CD4-positive, alpha-beta T cell treated with Interferon gamma for 1 hour (primary cell): ENCODE results near the gene CISD2.
"Not testable (repeated sequence)": the region's sequence is repeated elsewhere in the genome, so short reads cannot be mapped to it uniquely, and the experiment has no call there.

Experiments used
- DNase-seq: peaks from one replicate; pipeline ENCODE4 v3.0.0-alpha.2; 2020

The CISD2 gene

GRCh38 chr4:102868781-102869568 lies at the start of gene CISD2:
Gene CISD2 (plus strand): TSS chr4:102868992. CDS start chr4:102869085, 93 bp downstream.
- DNase-seq, result peak; percentile 90

GRCh38 chr4:102819100-102819499 lies 49.7 kb upstream of the CISD2 start:
- DNase-seq, result not testable (repeated sequence)

DNA sequence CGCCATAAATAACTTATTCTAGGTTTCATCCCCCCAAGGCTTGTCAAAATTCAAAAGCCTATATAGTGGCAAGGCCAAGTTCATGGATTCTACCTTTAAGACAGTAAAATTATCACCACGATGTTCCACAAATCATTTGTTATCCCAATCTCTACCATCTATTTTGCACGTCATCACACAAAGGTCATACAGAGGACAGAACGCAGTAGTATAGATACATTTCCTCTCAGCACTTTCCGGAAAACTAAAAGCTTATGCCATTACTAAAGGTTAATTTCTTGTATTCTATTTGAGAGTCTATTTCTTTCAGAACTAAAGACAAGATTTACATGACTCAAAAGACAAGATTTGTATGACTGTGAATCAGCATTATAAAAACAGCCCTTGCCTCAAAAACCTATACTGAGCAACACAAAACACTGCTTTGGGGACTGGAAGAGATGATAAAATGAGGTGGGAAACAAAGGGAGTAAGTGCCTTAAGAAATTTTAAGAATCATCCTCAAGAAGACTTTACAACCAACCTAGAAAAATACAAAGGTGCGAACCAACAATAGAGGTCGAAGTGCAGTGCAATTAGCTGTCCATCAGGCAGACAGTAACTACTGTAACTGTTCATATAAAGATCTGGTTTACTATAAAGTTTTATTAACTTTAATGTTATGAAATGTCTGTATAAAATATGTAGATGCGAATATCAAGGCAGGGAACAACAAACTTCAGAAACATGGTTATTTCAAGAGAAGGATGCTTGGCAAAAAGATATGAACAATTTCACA lies 49.0 kb upstream of the CISD2 start:
- no peak for DNase-seq

GRCh38 chr4:102823464-102823863 lies 45.3 kb upstream of the CISD2 start:
- no peak for DNase-seq

- DNase-seq, result no peak
Observed at GRCh38 chr4:102823897-102824296, 44.9 kb upstream of the CISD2 start.

- DNase-seq, result no peak
Observed at GRCh38 chr4:102824398-102824797, 44.4 kb upstream of the CISD2 start.

- peak; percentile 26 for DNase-seq
Observed at GRCh38 chr4:102825261-102826091, 43.3 kb upstream of the CISD2 start.

DNA sequence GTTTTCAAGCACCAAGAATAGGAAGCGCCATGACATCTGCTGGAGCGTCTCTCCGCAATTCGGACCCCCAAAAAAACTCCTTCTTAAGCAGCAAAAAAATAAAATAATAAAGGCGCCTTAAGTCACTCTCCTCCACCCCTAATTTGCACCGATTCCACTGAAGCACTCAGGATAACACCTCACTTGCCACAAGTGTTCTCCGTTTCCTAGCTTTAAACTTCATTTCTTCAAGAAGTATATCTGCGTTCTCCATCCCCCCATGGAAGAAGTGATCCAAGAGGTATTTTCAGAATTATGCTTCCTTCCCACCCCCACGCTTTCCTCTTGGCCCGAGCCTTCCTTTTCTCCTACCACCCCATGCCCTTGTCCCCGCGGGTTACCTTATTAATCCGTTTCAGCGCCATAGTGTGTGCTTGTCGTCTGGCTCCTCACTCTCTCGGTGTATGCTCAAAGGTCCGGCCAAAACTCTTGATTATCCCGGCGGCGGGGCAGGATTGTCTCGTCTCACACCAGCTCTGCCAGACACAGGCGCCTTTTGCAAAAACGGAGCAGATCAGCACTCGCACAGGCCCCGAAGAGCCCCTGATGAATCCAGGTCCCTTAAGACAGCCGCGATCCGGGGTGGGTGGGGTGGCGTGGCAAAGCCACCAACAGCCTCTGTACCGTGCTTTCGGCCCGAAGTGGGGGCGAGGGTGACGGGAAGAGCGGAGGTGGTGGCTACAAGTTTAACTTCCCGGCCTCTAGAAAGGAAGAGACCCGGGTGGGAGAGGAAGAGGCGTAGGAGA lies 42.5 kb upstream of the CISD2 start:
- no peak for DNase-seq

DNA sequence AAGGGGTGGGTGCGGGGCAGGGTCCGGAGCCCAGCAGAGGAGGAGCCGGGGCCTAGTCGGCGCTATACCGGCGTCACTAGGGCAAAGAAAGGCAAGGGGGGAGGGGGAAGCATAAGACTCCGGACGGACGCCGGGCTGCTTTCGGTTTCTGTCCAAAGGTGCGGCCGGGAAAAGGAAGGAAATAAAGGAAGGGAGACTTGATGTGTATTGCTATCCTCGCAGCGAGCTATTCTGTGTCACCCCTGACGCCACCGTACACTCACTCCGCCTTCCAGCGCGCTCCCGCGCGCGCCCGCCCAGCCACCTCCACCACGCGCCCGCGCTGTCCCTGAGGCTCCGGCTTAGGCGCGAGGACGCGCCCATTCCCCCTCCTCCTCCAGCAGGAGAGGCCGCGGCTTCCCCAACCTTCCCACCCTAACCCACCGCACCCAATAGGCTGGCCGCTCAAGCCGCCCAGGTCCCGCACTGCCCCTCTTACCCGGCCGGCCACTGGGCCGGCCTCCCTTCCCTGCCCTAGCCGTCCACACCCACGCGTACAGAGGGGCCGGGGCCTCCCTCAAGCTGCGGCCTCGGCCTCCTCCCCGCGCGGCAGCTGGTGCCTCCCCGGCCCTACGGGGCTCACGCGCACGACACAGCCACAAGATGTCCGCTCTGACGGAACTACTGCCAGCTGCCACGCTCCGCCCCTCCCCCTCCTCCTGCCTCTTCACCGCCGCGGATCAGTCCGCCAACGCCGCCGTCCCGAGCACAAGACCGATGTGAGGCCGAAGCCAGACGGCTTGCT lies 41.7 kb upstream of the CISD2 start, which contains the start of gene UBE2D3:
Gene UBE2D3, minus strand, starts transcription at position 662 of the 784 bp plus-strand sequence. CDS start 1,043 bp downstream, outside the sequence.
- DNase-seq, result peak; percentile 95

- peak; percentile 100 for DNase-seq
Observed at GRCh38 chr4:102827674-102828496, 40.9 kb upstream of the CISD2 start.

DNA sequence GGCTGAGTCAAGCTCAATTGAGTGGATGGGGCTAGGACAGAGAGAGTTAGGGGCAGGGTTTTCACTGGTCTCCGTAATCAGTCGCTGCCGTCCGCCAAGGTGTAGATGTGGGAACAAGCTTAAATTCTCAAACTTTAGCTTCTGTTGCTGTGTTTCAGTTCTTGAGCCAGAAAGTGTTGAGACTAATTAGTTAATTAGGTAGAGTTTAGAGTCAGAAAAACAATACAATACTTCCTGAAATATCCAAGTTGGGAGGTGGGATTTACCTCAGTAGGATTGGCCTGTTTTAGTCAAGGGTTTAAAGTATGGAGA lies 40.3 kb upstream of the CISD2 start:
- no peak for DNase-seq

GRCh38 chr4:102829803-102830202 lies 39.0 kb upstream of the CISD2 start:
- no peak for DNase-seq

DNA sequence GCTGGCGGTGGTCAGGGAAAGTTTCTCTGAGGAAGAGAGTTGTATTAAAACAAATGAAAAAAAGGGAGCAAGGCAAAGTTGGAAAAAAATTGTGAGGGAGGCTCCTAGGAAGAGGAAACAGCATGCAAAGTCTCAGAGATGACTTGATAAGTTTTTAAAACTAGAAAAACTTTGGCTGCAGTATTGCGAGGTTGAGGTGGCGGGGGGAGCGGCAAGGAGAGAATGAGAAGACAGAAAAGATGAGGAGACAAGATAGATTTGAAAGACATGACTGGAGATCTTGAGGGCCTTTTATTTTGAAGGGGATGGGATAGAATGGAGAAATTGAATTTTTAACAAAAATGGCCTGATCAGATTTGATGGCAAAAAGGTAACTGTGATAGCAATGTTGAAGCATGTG lies 36.7 kb upstream of the CISD2 start:
- no peak for DNase-seq

DNA sequence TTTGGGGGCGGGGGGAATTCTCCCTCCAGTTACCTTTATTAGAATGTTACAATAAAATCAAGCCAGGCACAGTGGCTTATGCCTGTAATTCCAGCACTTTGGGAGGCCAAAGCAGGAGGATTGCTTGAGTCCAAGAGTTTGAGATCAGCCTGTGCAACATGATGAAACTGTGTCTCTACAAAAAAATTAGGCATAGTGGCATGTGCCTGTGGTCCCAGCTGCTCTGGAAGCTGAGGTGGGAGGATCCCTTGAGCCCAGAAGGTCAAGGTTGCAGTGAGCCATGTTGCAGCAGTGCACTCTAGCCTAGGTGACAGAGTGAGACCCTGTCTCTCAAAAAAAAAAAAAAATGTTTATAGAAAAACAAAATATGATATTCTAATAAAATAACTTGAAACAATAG lies 36.1 kb upstream of the CISD2 start:
- no peak for DNase-seq

- no peak for DNase-seq
Observed at GRCh38 chr4:102836596-102836995, 32.2 kb upstream of the CISD2 start.

GRCh38 chr4:102842367-102842766 lies 26.4 kb upstream of the CISD2 start:
- no peak for DNase-seq

DNA sequence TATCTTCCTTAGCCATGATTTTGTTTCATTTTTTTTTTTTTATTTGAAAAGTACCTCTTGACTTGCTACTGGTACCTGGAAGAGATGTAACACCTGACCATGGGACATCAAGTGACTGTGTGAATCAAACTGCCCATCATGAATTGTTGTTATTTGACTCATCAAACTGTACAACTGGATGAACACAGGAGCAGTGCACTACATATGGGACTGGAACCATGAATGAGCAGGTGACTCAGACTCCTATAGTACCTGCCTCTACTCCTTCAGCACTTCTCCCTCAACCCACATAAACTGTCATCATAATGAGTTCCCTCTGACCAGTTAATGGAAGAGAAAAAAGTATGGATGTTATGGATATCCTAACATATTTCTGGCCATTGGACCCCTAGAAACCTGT lies 25.5 kb upstream of the CISD2 start:
- no peak for DNase-seq

DNA sequence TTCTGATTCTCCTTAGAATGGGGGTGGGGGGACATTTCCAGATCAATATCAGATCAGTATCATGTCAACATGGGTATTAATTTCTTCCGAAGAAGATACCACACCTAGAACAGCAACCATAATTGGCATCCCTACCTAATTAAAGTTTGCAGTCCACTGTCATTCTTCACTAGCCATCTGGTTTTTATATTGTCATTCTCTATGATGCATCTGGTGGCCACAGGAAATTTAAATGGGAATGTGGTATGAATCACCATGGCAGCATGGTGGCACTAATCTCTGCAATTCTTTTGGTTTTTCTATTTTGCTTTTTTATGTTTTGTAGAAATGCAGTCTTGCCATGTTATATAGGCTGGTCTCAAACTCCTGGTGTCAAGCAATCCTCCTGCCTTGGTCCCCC lies 24.9 kb upstream of the CISD2 start:
- DNase-seq, result no peak

GRCh38 chr4:102847687-102848086 lies 21.1 kb upstream of the CISD2 start:
- DNase-seq, result no peak

DNA sequence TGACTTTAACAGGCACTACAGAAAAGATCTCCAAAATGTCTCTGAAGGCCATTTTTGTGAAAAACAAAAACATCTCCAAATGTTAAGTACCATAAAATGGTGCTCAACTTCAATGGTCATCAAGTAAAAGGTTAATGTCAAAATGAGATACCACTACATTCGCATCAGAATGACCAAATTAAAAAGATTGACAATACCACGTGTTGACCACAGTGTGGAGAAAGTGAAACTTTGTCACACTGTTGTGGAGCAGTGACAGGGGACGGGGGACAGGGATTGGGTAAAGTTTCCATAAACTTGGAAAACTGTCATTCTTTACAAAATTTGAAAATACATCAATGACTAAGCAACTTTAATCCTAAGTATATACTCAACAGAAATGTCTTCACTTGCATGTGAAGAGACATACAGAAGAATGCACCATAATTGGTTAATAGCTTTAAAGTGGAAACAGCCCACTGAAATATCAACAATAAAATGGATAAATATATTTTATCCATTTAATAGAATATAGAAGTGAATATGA lies 19.1 kb upstream of the CISD2 start:
- no peak for DNase-seq

- DNase-seq, result no peak
Observed at GRCh38 chr4:102850370-102850769, 18.4 kb upstream of the CISD2 start.
